Heart left ventricle (tissue), 13 donors: ENCODE results near the gene SLC4A9.

Source experiments
- CTCF ChIP-seq, 12 donors: fragments of 200-600 bp; sonication (generic) in 4 of 12; IDR thresholded peaks; one replicate each; pipeline versions ENCODE4 v1.5.0 to v1.8.0; 2018 to 2022; ENCODE audit warnings: antibody characterized with exemption in 12 of 12, mild to moderate bottlenecking in 5 of 12
- POLR2A ChIP-seq, 2 donors: fragments of 450-650 bp; IDR thresholded peaks; one replicate each; pipeline ENCODE4 v1.6.1; 2017; ENCODE audit warnings: antibody characterized with exemption in 2 of 2, mild to moderate bottlenecking in 2 of 2, moderate library complexity in 2 of 2
- donor health status: ischemic (EF 13 %, LVEDD 7.1; RV severe dilation, severe dysfunction).
- donor health status: DM: no; HTN: yes; CAD: no.
- donor health status: DM: no; HTN: no; CAD: no.
- donor health status: ischemic (EF 25% LVEDD 6.9; RV normal size, moderate dysfunction).
- donor health status: ischemic (EF 25% LVEDD 5.7; RV mildly dilated, moderate dysfunction).
- donor health status: ischemic (EF 35%, LVEDD 5.7; RV mildly dilated, moderate dysfunction).
- donor health status: nonischemic (EF 11% LVEDD 7.7; RV severe dilation, severe dysfunction).
- donor health status: DM: yes; HTN: yes; CAD: no.
- donor health status: PGD.
- donor health status: ischemic (EF 29% LVEDD 5.4; RV normal size, mild dysfunction).
- donor health status: nonischemic (EF 23%, LVEDD 6.1; RV moderate dilation, normal function).

- no peak for TF ChIP-seq CTCF (IDR thresholded peaks at IDR 0.05)
- TF ChIP-seq POLR2A (IDR thresholded peaks at IDR 0.05), result no peak
Measured at GRCh38 chr5:140356853-140357725, 2.9 kb upstream of the SLC4A9 start.
